GM19025 (cell line): ENCODE data around the gene ANP32B.
"Not testable (repeated sequence)": the region's sequence is repeated elsewhere in the genome, so short reads cannot be mapped to it uniquely, and the experiment has no call there.

ENCODE experiments used
- ATAC-seq: cut with Tn5 transposase; IDR thresholded peaks from one replicate; pipeline ENCODE4 v1.9.1; 2021; ENCODE audit warnings: mild to moderate bottlenecking, low read depth, moderate library complexity; ENCODE audit not compliant: unreplicated experiment

The ANP32B gene

DNA sequence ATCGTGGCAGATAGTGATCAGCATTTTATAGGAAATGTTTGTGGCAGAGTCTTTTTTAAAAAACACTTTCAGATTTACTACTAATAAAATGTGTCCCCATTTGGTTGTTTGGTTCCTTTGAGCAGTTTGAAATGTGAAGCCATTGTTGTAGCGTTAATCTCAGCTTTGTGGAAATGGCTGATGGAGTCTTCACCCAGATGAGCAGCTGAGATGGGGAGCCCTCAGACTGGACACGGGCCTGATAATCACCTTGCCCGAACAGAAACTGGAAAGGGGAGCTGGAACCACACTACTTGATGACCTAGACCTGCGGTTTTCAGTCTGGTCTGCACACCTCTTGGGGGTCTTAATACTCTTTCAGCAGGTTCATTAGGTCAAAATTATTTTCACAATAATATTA is 20.6 kb upstream of the ANP32B start:
- ATAC-seq, result no peak

- ATAC-seq, result no peak
Observed at GRCh38 chr9:97963232-97963631, 19.9 kb upstream of the ANP32B start.

DNA sequence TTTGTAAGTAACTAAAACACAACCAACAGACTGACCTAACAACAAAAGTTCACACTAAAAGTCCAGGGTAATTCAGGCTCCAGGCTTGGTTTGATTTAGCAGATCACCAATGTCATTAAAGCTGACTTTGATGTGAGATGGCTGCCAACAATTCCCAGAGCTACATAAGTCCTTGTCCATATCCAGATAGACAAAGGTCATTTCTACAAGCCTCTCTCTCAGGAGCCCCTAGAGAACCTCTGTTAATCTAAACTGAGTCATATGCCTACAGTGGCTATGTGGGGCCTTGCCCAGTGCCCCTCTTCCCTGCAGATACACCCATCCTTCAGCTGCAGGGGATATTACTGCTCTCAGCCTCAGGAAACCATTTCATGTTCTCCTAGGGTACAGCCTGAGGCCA is 18.2 kb upstream of the ANP32B start:
- ATAC-seq, result no peak

- ATAC-seq, result no peak
Observed at GRCh38 chr9:97966493-97966892, 16.6 kb upstream of the ANP32B start.

DNA sequence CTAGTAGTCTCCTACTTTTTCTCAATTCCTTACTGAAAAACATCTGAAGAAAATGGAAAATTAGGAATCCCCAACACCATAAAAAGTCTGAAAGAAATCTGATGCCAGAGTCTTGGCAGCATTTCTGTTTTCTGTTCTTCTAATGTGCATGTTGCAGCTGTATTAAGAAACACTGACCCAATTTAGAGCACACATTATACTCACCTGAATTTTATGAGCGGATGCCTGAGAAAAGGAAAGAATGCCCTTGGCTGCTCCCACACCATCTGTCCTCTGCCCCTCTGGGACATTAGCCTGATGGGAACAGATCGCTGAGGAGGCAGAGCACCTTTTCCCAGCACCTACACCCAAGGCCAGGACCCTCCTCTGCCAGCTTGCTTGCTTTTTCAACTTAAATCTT is 14.1 kb upstream of the ANP32B start:
- no peak for ATAC-seq

GRCh38 chr9:97970165-97970564 is 13.0 kb upstream of the ANP32B start:
- no peak for ATAC-seq

DNA sequence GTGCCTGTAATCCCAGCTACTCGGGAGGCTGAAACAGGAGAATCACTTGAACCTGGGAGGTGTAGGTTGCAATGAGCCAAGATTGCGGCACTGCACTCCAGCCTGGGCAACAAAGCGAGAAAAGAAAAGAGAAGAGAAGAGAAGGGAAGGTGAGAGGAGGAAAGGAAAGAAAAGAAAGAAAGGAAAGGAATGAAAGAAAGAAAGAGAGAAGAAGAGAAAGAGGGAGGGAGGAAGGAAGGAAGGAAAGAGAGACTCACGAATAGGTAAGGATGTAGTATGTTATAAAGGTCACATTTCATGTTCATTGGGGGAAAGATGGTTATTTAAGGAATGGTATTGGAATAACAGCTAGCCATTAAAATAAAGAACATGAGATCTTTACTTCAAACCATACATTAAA is 10.4 kb upstream of the ANP32B start:
- no peak for ATAC-seq

GRCh38 chr9:97975376-97975775 is 7.8 kb upstream of the ANP32B start:
- ATAC-seq, result no peak

DNA sequence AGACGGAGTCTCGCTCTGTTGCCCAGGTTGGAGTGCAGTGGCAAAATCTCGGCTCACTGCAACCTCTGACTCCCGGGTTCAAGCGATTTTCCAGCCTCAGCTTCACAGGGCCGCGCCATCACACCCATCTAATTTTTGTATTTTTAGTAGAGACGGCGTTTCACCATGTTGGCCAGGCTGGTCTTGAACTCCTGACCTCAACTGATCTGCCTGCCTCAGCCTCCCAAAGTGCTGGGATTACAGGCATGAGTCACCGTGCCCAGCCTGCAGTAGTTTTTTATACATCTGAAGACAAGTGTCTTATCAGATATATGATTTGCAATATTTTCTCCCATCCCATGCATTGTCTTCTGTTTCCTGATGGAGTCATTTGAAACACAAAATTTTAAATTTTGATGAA is 6.5 kb upstream of the ANP32B start:
- not testable (repeated sequence) for ATAC-seq

- no peak for ATAC-seq
Observed at GRCh38 chr9:97978371-97979130, 4.6 kb upstream of the ANP32B start.

DNA sequence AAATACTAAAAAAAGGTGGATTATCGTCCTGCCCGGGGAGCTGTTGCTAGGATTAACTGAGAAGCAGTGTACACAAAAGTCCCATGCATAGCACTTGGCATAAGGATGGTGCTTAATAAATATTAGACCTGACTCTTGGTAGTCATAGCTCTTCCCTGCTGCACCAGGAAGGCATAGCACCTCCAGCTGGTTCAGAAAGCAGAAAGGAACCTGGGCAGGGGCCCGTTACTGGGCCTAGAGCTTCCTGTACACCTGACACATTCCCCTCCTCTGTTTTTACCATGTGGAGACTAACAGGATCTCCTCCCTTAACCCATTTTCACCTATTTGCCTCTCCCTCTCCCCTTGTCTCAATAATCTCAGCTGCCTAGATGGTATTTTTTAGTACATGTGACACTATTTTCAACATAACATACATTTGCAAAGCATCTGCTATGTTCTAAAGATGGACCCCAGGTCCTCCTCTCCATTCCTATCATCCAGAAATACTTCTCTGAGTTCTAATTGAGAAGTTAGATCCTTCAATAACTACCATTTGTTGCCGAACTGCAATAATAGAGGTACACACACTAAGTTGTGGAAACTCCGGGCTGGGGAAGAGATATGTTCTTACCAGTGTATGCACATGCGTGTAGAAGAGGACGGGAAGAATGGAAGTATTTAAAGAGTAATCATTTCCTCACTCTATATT is 3.2 kb upstream of the ANP32B start:
- no peak for ATAC-seq

GRCh38 chr9:97980479-97980803 is 2.7 kb upstream of the ANP32B start:
- no peak for ATAC-seq

GRCh38 chr9:97980918-97981845 is 2.0 kb upstream of the ANP32B start:
- ATAC-seq, result no peak

DNA sequence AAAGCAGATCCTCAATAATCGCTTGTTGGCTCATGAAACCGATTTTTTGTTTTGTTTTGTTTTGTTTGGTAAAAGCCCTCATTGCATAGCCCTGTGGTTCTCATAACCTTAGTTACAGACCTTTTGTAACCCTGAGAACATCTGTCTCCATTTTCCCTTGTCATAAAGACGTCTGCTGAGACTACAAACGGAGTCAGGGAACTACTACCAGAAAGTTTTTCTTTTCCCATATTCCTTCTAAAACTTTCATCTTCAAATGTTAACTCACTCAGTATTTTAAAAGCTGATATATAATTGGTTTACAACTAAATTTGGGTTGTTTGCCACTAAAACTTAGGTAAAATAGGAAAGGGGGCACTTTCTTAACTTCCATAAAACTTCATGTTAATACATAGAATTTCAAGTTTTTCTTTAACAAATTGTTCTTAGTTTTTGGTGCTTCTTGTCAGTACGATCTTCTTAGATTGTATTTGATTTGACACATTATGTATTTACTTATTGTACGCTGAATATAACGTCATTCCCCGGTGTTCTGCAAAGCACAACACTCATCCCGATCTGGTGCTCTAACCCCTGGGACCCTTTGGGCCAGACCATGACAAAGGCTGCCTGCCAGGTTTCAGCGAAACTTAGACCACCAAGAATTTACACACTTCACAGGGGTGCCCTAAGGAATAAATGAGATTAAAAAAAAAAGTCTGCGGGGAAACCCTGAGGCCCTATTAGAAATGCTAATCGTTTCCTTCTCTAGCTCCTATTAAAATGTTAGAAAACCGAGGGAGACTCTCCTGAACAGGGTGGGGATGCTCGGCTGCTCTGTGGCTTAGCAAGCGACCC is 1.1 kb upstream of the ANP32B start:
- no peak for ATAC-seq

DNA sequence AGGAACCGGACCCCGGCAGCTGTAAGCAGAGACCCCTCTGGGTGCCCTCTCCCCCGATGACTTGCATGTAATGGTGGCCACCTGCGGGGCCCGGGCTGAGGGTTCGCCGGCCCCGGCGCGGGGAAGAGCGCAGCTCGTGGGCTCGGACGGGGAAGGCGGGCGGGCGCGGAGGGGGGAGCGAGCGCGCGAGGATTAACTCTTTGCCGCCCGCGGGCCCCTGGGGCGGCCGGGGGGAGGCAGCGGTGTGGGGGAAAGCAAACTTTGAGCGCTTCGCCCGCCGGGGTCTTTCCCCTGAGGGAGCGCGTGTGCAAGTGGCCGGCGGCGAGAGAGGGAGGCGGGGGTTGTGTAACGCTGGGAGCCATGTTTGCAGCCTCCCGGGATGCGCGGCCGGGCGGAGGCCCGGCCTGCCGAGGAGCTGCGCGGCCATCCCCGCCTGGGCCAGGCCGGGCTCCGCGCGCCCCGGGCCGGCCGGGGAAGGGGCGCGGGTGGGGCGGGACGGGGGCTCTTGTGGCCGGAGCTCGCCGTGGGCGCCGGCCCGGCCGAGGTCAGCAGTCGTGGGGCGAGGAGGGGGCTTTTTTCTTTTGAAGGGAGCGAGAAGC is 547 bp downstream of the ANP32B start:
- ATAC-seq, result peak; percentile 9

DNA sequence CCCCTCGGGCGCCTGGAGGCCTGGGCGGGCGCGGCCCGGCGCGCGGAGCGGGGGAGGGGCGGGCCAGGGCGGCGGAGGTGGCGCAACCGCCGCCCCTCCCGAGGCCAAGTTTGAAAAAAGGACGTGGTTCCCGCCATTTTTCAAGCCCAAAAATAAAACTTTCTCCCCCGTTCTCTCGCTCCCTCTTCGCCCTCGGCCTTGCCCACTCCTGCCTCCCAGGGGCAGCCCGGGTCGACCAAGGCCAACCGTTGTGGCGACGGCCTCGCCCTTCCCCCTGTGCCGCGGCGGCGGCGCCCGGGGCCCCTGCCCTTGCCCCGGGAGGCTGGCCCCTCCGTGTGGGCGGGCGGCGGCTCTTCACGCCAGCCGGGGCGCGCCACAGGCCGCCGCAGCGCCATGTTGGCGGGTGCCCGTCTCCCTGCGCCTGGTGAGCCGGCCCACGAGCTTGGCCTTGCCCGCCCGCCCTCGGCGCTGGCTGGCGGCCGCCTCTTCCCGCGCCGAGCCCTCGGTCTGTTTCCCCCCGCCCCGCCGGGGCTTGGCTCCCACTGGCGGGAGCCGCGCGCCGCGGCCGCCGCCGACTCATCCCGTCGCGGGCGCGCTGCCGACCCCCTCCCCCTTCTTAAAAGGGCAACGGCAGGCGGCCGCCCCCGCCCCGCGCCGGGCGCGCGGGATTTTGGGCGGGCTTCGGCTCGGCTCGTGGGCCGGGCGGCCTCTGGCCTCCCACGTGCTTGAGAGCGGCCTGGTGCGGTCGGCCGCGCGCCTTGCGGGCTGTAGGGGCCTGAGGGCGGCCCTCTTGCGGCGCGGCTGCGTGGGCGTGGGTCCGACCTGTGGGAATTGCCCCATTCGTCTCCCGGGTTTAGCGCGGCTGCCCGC is 1.3 kb downstream of the ANP32B start:
- ATAC-seq, result peak; percentile 23

- peak; percentile 7 for ATAC-seq
Observed at GRCh38 chr9:97985058-97985861, 2.1 kb downstream of the ANP32B start.

- no peak for ATAC-seq
Observed at GRCh38 chr9:97987487-97987886, 4.3 kb downstream of the ANP32B start.
